ENCODE measurements around the gene SLC25A44. TPM values are rescaled to one million over a fixed set of nuclear protein-coding genes. Genes with fewer than 3 reads are reported as not detected.

SLC25A44 gene
- total RNA-seq, 1 experiment from 2014 or later, result 32.5 TPM

- TF ChIP-seq CTCF (IDR thresholded peaks at IDR 0.05; ENCODE audit: unreplicated experiment), result no peak
- intact Hi-C loops (cut with micrococcal nuclease; ENCODE audit: unreplicated experiment), result no loop called here
- Mint-ChIP-seq H3K4me1 (ENCODE audit: low read depth, unreplicated experiment) (no peaks in the 10 kb centered on the region), H3K36me3 (ENCODE audit: insufficient read depth, unreplicated experiment) (no peaks in the 10 kb centered on the region), H3K27ac (ENCODE audit: unreplicated experiment) (no peak overlapping the region), H3K27me3 (ENCODE audit: unreplicated experiment) (no peaks in the 10 kb centered on the region), H3K4me3 (ENCODE audit: low read depth, unreplicated experiment) (no peak overlapping the region), H3K9me3 (ENCODE audit: low read depth, unreplicated experiment) (no peaks in the 10 kb centered on the region)
- DNase-seq, result no peak
- no TSS peak for BruUV-seq (replicated peaks)
- CTCF ChIA-PET, result interaction anchor here (1.2 kb wide), 1 partner anchor 60 kb away, joined by 3 read pairs; no protein-coding TSS in a partner anchor
Measured at GRCh38 chr1:156165083-156165482, 28.8 kb upstream of the SLC25A44 start.

- intact Hi-C loops (cut with micrococcal nuclease; ENCODE audit: unreplicated experiment), result no loop called here
Measured at GRCh38 chr1:156167536-156167935, 26.4 kb upstream of the SLC25A44 start.

GRCh38 chr1:156172696-156173470, 21.0 kb upstream of the SLC25A44 start:
- no peak for DNase-seq
- Mint-ChIP-seq H3K9me3 (ENCODE audit: low read depth, unreplicated experiment) (no peaks in the 10 kb centered on the region), H3K4me3 (ENCODE audit: low read depth, unreplicated experiment) (no peak overlapping the region), H3K27ac (ENCODE audit: unreplicated experiment) (no peak overlapping the region), H3K4me1 (ENCODE audit: low read depth, unreplicated experiment) (peaks cover under 1% of the 10 kb centered on the region), H3K36me3 (ENCODE audit: insufficient read depth, unreplicated experiment) (no peaks in the 10 kb centered on the region), H3K27me3 (ENCODE audit: unreplicated experiment) (peaks cover 27% of the 10 kb centered on the region)
- CTCF ChIA-PET, result no interaction called here
- no TSS peak for BruUV-seq (replicated peaks)
- TF ChIP-seq CTCF (IDR thresholded peaks at IDR 0.05; ENCODE audit: unreplicated experiment), result no peak
- intact Hi-C loops (cut with micrococcal nuclease; ENCODE audit: unreplicated experiment), result no loop called here

More at GRCh38 chr1:156167536-156167935, 26.4 kb upstream of the SLC25A44 start:
- no peak for TF ChIP-seq CTCF (IDR thresholded peaks at IDR 0.05; ENCODE audit: unreplicated experiment)
- Mint-ChIP-seq H3K4me1 (ENCODE audit: low read depth, unreplicated experiment) (no peaks in the 10 kb centered on the region), H3K27ac (ENCODE audit: unreplicated experiment) (no peak overlapping the region), H3K36me3 (ENCODE audit: insufficient read depth, unreplicated experiment) (no peaks in the 10 kb centered on the region), H3K9me3 (ENCODE audit: low read depth, unreplicated experiment) (no peaks in the 10 kb centered on the region), H3K27me3 (ENCODE audit: unreplicated experiment) (no peaks in the 10 kb centered on the region), H3K4me3 (ENCODE audit: low read depth, unreplicated experiment) (no peak overlapping the region)
- CTCF ChIA-PET, result interaction anchor here (0.6 kb wide), 1 partner anchor 8 kb away, joined by 3 read pairs; no protein-coding TSS in a partner anchor
- DNase-seq, result no peak
- BruUV-seq (replicated peaks), result no TSS peak

- CTCF ChIA-PET, result interaction anchor here (0.6 kb wide), 1 partner anchor 557 kb away, joined by 5 read pairs; no protein-coding TSS in a partner anchor
- H3K36me3 Mint-ChIP-seq (ENCODE audit: insufficient read depth, unreplicated experiment), result no peaks in the 10 kb centered on the region
- no peak for DNase-seq
- H3K9me3 Mint-ChIP-seq (ENCODE audit: low read depth, unreplicated experiment), result no peaks in the 10 kb centered on the region
- no peak for TF ChIP-seq CTCF (IDR thresholded peaks at IDR 0.05; ENCODE audit: unreplicated experiment)
- H3K27me3 Mint-ChIP-seq (ENCODE audit: unreplicated experiment), result peaks cover 27% of the 10 kb centered on the region
- intact Hi-C loops (cut with micrococcal nuclease; ENCODE audit: unreplicated experiment), result no loop called here
- no peak overlapping the region for H3K4me3 Mint-ChIP-seq (ENCODE audit: low read depth, unreplicated experiment)
- H3K4me1 Mint-ChIP-seq (ENCODE audit: low read depth, unreplicated experiment), result peaks cover 19% of the 10 kb centered on the region
- no TSS peak for BruUV-seq (replicated peaks)
- H3K27ac Mint-ChIP-seq (ENCODE audit: unreplicated experiment), result no peak overlapping the region
Measured at GRCh38 chr1:156176610-156177210, 17.2 kb upstream of the SLC25A44 start.

Measured in Calu3 (cell line).